HG02870 (cell line): ENCODE results near the gene ARID4B.
"Not testable (repeated sequence)": the region's sequence is repeated elsewhere in the genome, so short reads cannot be mapped to it uniquely, and the experiment has no call there.

Experiments
- ATAC-seq: cut with Tn5 transposase; IDR thresholded peaks from one replicate; pipeline ENCODE4 v1.9.1; 2021; ENCODE audit warnings: mild to moderate bottlenecking, moderate library complexity; ENCODE audit not compliant: unreplicated experiment

Gene ARID4B

GRCh38 chr1:235297579-235297978, 30.4 kb downstream of the ARID4B start:
- no peak for ATAC-seq

GRCh38 chr1:235296729-235297128, 31.2 kb downstream of the ARID4B start:
- no peak for ATAC-seq

DNA sequence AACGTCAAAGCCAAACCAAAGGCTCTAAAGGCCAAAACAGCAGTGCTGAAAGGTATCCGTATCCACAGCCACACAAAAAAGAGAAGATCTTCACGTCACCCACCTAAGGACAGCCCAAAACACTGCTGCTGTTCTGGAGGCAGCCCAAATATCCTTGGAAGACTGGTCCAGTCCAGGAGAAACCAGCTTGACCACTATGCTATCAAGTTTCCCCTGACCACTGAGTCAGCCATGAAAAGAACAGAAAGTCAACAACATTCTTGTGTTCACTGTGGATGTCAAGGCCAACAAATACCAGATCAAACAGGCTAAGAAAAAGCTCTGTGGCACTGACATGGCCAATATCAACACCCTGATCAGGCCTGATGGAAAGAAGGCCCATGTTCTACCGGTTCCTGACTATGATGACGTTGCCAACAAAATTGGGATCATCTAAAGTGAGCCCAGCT, 32.1 kb downstream of the ARID4B start:
- ATAC-seq, result no peak

- no peak for ATAC-seq
These were observed 34.5 kb downstream of the ARID4B start for GRCh38 chr1:235293322-235293942.

GRCh38 chr1:235292790-235293189, 35.2 kb downstream of the ARID4B start:
- no peak for ATAC-seq

DNA sequence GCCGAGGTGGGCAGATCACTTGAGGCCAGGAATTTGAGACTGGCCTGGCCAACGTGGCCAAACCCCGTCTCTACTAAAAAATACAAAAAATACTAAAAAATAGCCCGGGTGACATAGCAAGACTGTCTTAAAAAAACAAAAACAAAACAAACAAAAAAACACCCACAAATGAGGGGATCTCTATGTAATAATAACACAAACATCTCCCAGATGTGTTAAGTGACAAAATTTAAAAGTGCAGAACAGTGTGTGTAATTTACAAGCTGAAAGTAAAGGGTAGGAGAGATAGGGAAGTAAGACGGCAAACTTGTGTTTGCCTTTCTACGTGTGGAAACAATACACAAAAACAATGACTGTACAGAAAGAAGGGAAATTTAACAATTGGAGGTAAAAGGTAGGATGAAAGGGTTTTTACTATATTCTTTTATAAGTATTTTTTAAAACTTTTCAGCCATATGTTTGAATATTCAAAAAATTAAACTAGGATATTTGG, 36.3 kb downstream of the ARID4B start:
- no peak for ATAC-seq

DNA sequence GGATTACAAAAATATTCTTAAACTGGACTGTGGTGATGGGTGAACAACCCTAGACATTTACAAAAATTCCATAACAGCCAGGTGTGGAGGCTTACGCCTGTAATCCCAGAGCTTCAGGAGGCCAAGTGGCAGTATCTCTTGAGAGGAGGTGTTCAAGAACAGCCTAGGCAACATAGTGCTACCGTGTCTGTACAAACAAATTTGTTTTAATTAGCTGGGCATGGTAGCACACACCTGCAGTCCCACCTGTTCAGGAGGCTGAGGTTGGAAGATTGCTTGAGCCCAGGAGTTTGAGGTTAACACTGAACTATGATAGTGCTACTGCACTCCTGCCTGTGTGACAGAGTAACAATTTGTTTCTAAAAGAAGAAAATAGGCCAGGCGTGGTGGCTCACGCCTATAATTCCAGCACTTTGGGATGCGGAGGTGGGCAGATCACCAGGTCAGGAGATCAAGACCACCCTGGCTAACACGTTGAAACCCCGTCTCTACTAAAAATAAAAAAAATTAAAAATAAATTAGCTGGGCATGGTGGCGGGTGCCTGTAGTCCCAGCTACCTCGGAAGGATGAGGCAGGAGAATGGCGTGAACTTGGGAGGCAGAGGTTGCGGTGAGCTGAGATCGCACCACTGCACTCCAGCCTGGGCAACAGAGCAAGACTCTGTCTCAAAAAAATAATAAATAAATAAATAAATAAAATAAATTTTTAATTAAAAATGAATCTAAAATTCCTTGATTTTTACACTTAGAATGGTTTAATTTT, 37.1 kb downstream of the ARID4B start:
- no peak for ATAC-seq

DNA sequence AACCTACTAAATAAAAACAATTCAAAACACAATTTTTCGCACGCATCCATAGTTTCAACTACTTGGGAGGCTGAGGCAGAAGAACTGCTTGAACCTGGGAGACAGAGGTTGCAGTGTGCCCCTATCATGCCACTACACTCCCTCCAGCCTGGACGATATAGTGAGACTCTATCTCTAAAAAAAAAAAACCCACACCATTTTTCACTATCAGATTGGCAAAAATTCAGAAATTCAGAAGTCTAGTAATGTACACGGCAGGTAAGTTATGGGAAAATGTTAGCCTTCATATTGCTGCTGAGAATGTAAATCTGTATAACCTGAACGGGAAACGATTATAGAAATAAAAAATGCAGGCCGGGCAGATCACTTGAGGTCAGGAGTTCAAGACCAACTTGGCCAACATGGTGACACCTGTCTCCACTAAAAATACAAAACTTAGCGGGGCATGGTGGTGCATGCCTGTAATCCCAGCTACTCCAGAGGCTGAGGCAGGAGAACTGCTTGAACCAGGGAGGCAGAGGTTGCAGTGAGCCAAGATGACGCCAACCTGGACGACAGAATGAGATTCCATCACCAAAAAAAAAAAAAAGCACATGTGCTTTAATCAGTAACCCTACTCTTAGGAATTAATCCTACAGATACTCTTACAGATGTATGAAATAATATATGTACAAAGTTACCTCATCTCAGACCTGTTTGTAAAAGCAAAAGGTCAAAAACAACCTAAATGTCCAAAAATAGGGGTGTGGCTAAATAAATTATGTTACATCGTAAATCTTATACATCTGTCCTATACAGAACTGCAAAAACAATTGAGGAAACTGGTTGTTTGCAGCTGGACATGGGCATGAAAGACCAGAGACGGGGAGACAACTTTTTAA, 37.9 kb downstream of the ARID4B start:
- ATAC-seq, result no peak

- no peak for ATAC-seq
These were observed 40.6 kb downstream of the ARID4B start for GRCh38 chr1:235287208-235287882.

GRCh38 chr1:235286667-235287066, 41.3 kb downstream of the ARID4B start:
- ATAC-seq, result no peak

DNA sequence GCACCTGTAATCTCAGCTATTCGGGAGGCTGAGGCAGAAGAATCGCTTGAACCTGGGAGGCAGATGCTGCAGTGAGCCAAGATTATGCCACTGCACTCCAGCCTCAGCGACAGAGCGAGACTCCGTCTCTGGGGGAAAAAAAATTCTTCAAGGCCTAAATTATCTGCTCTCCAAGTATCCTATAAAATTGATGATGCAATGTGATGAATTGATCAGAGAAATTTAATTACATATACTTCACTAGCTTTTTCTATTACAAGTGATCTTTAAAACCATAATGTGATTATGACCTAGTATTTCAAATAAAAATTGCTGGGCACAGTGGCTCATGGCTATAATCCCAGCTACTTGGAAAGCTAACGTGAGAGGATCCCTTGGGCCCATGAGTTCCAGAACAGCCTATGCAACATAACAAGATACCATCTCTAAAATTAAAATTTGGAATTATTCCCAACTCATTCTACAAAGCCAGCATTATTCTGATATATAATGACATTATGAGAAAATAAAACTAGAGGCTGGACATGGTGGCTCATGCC, 43.7 kb downstream of the ARID4B start:
- no peak for ATAC-seq

- not testable (repeated sequence) for ATAC-seq
These were observed 44.3 kb downstream of the ARID4B start for GRCh38 chr1:235283636-235284035.

GRCh38 chr1:235280467-235280866, 47.5 kb downstream of the ARID4B start:
- ATAC-seq, result no peak

GRCh38 chr1:235279694-235280093, 48.3 kb downstream of the ARID4B start:
- no peak for ATAC-seq

DNA sequence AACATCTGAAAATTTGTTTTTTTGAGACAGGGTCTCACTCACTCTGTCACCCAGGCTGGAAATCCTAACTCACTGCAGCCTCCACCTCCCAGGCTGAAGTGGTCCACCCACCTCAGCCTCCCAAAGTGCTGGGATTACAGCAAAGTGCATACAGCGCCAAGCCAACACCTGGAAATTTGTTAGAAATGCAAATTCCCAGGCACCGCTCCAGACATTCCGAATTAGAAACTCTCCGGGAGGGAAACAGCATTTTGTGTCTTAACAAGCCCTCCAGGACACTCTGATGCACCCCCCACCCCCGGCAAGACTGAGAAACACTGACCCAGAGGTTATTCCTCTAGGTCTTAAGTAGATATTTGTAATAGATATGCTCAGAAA, 49.1 kb downstream of the ARID4B start:
- ATAC-seq, result no peak

DNA sequence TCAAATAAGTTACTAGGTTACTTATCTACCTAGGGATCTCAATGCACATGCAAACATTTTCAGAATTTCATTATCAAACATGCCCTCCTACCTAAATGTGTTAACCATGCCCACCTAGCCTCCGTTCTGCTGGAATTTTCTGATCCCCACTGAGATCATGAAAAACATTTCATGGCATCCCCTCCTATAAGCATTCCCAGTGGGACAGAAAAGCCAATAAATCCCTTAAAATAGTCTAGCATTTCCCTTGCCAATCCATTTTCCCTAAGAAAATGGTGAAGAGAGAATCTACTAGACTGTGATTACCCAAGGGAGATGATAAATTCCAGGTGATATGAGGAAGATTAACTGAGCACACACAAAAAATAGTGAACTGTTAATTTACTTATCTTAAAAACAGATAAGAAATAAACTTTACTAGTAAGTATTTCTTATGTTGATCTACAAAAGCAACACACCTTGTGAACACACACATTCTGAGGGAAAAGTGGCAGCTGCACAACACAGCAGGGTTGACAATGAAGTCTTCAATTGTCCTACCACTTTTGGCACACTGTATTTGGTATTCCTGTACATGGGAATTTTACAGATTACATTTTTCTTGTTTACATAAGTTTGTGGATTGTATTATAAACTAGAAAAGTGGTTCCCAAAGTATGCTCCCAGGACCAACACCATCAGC, 49.6 kb downstream of the ARID4B start:
- no peak for ATAC-seq

- no peak for ATAC-seq
These were observed 50.3 kb downstream of the ARID4B start for GRCh38 chr1:235277709-235278108.

DNA sequence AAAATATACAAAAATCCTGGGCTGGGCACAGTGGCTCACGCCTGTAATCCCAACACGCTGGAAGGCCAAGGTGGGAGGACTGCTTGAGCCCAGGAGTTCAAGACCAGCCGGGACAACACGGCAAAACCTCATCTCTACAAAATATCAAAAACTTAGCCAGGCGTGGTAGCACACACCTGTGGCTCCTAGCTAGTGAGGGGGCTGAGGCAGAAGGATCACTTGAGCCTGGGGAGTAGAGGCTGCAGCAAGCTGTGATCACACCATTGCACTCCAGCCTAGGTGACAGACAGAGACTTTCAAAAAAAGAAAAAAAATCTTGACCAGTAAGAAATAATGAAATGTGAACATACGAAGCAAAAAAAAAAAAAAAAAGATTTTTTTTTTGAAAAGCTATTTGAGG, 52.1 kb downstream of the ARID4B start:
- no peak for ATAC-seq

GRCh38 chr1:235275223-235275622, 52.8 kb downstream of the ARID4B start:
- ATAC-seq, result peak; percentile 85

- ATAC-seq, result no peak
These were observed 55.1 kb downstream of the ARID4B start for GRCh38 chr1:235272851-235273250.
